Stimulated activated CD4-positive, alpha-beta T cell treated with anti-CD3 and anti-CD28 coated beads, TNF-alpha, amount 100 ng/mL, for 1 hour (primary cell): ENCODE data around the gene KASH5.
A peak's percentile ranks its signal among the peaks of the same experiment; 100 is the strongest.
"Not testable (repeated sequence)": the region's sequence is repeated elsewhere in the genome, so short reads cannot be mapped to it uniquely, and the experiment has no call there.

ENCODE experiments used
- DNase-seq, 3 donors: peaks; one replicate each; pipeline ENCODE4 v3.0.0-alpha.2; 2020; ENCODE audit warnings: low read depth in 3 of 3, low spot score in 1 of 3

Gene KASH5

GRCh38 chr19:49361438-49362047 lies 26.5 kb upstream of the KASH5 start:
- no peak for DNase-seq

GRCh38 chr19:49362048-49362928 lies 25.8 kb upstream of the KASH5 start, which contains the start of gene TEAD2:
TSS of gene TEAD2 (minus strand) at chr19:49362416. CDS start at chr19:49360075, 2,341 bp downstream.
- DNase-seq = no peak

GRCh38 chr19:49362929-49363267 lies 25.2 kb upstream of the KASH5 start:
- DNase-seq = no peak

- peak in 2 of 3 donors; percentile 35 to 44 for DNase-seq
Observed at GRCh38 chr19:49363268-49364082, 24.6 kb upstream of the KASH5 start, which contains the start of gene DKKL1. TSS of gene DKKL1 (plus strand) at chr19:49363877. CDS start at chr19:49363999, 122 bp downstream.

- no peak for DNase-seq
Observed at GRCh38 chr19:49364083-49364737, 23.8 kb upstream of the KASH5 start.

- no peak for DNase-seq
Observed at GRCh38 chr19:49366110-49366509, 21.9 kb upstream of the KASH5 start.

- DNase-seq = no peak
Observed at GRCh38 chr19:49368711-49369358, 19.2 kb upstream of the KASH5 start.

GRCh38 chr19:49371184-49371583 lies 16.9 kb upstream of the KASH5 start:
- DNase-seq = no peak

- DNase-seq = not testable (repeated sequence)
Observed at GRCh38 chr19:49373174-49373573, 14.9 kb upstream of the KASH5 start.

- no peak for DNase-seq
Observed at GRCh38 chr19:49374665-49375434, 13.2 kb upstream of the KASH5 start.

GRCh38 chr19:49378512-49378911 lies 9.5 kb upstream of the KASH5 start:
- no peak for DNase-seq

GRCh38 chr19:49380391-49380790 lies 7.7 kb upstream of the KASH5 start:
- no peak for DNase-seq

- DNase-seq = no peak
Observed at GRCh38 chr19:49382639-49383038, 5.4 kb upstream of the KASH5 start.

GRCh38 chr19:49383599-49383998 lies 4.5 kb upstream of the KASH5 start:
- DNase-seq = no peak

- DNase-seq = no peak
Observed at GRCh38 chr19:49389406-49389805, 1.4 kb downstream of the KASH5 start.

- DNase-seq = no peak
Observed at GRCh38 chr19:49390131-49390928, 2.3 kb downstream of the KASH5 start.

GRCh38 chr19:49390929-49391359 lies 2.9 kb downstream of the KASH5 start:
- DNase-seq = no peak

- peak; percentile 59 to 66 (median 60) for DNase-seq
Observed at GRCh38 chr19:49391581-49392399, 3.7 kb downstream of the KASH5 start.
